Suprapubic skin (tissue), 3 donors: ENCODE results near the gene VCAN.

Source experiments
- EP300 ChIP-seq: sonication (generic); formaldehyde crosslinking; IDR thresholded peaks from one replicate; pipeline ENCODE4 v1.6.1; 2017; ENCODE audit warnings: antibody characterized with exemption
- POLR2A ChIP-seq, 2 donors: fragments of 450-650 bp; IDR thresholded peaks; one replicate each; pipeline ENCODE4 v1.6.1; 2017; ENCODE audit warnings: antibody characterized with exemption in 2 of 2, mild to moderate bottlenecking in 2 of 2, moderate library complexity in 2 of 2
- TF ChIP-seq, protein P1 (sequence below), 2 donors: fragments of 200-600 bp in 1 of 2; fragments of 450-650 bp in 1 of 2; sonication (generic) in 1 of 2; IDR thresholded peaks; one replicate each; pipeline ENCODE4 v1.5.1; 2016 to 2019; ENCODE audit warnings: antibody characterized with exemption in 2 of 2, mild to moderate bottlenecking in 1 of 2, moderate library complexity in 1 of 2

DNA sequence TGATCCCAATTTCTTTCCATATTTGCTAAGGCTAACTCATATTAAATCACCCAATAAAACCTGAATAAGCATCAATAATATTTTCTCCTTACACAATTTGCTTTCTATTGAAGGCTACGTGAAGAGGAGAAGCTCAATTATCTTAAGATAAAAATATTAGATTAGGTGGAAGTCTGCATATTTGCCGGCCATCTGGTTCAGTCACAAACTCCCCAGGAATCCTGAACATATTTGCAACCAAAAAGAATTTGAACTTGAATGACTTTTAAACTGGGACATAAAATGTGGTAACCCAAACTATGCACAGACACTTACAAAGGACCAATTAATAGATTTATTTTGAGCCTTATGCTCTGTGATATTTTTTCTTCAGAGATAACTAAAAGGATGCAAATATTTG lies 156.8 kb downstream of the VCAN start:
- TF ChIP-seq, protein P1, sequence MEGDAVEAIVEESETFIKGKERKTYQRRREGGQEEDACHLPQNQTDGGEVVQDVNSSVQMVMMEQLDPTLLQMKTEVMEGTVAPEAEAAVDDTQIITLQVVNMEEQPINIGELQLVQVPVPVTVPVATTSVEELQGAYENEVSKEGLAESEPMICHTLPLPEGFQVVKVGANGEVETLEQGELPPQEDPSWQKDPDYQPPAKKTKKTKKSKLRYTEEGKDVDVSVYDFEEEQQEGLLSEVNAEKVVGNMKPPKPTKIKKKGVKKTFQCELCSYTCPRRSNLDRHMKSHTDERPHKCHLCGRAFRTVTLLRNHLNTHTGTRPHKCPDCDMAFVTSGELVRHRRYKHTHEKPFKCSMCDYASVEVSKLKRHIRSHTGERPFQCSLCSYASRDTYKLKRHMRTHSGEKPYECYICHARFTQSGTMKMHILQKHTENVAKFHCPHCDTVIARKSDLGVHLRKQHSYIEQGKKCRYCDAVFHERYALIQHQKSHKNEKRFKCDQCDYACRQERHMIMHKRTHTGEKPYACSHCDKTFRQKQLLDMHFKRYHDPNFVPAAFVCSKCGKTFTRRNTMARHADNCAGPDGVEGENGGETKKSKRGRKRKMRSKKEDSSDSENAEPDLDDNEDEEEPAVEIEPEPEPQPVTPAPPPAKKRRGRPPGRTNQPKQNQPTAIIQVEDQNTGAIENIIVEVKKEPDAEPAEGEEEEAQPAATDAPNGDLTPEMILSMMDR (IDR thresholded peaks at IDR 0.05), result no peak
- no peak for TF ChIP-seq POLR2A (IDR thresholded peaks at IDR 0.05)
- no peak for TF ChIP-seq EP300
